ENCODE measurements around the gene DCST1.

GRCh38 chr1:155051777-155052398, 18.3 kb downstream of the DCST1 start:
- TF ChIP-seq CTCF (conservative IDR thresholded peaks at IDR 0.05; ENCODE audit: low read length) (no peak), EZH2phosphoT487 (IDR thresholded peaks at IDR 0.05; ENCODE audit: borderline replicate concordance, low read depth, low read length) (no peak)
